Esophagus squamous epithelium (tissue), 4 donors: ENCODE data around the gene ZFAND3.

Experiments
- CTCF ChIP-seq, 6 experiments: fragments of 450-650 bp in 4 of 6; fragments of 200-600 bp in 2 of 6; sonication (generic) in 2 of 6; IDR thresholded peaks; one replicate each; pipeline ENCODE4 v1.5.1; 2016 to 2019; ENCODE audit warnings: antibody characterized with exemption in 6 of 6, mild to moderate bottlenecking in 4 of 6, moderate library complexity in 4 of 6
- POLR2A ChIP-seq, 4 donors: fragments of 450-650 bp; IDR thresholded peaks; one replicate each; pipeline ENCODE4 v1.6.1; 2017; ENCODE audit warnings: antibody characterized with exemption in 4 of 4, mild to moderate bottlenecking in 4 of 4, moderate library complexity in 3 of 4

- TF ChIP-seq CTCF (IDR thresholded peaks at IDR 0.05) (no peak), POLR2A (IDR thresholded peaks at IDR 0.05) (no peak)
Measured at GRCh38 chr6:37920667-37921066, 101.1 kb downstream of the ZFAND3 start.
